ENCODE measurements around the gene CCT4. TPM values are rescaled to one million over a fixed set of nuclear protein-coding genes. Genes with fewer than 3 reads are reported as not detected.

The CCT4 gene
- total and polyA plus RNA-seq, 11 donors: 42.1 to 170 (median 96.9) TPM

- Histone ChIP-seq H3K27me3 (no peaks in the 10 kb centered on the region), H3K27ac (no peak overlapping the region), H3K4me1 (no peaks in the 10 kb centered on the region), H3K9me3 (no peaks in the 10 kb centered on the region), H3K36me3 (peaks cover 0 to 33% (median 0%) of the 10 kb centered on the region in 9 donors), H3K4me3 (no peak overlapping the region)
- WGBS, 4 donors: 94 to 96% (median 96%) methylated on average over 3 of the region's 3 CpGs
- ATAC-seq (no peak), DNase-seq (no peak)
- TF ChIP-seq POLR2A (IDR thresholded peaks at IDR 0.05): no peak
- intact Hi-C loops (cut with DNase I): no loop called here
Measured at GRCh38 chr2:61841286-61841685, 47.2 kb downstream of the CCT4 start.

- 38 to 97% (median 69%) methylated on average over 1 of the region's 1 CpG for WGBS, 4 donors
- Histone ChIP-seq H3K4me3 (no peak overlapping the region), H3K9me3 (no peaks in the 10 kb centered on the region), H3K27me3 (no peaks in the 10 kb centered on the region), H3K27ac (no peak overlapping the region), H3K36me3 (peaks cover 0 to 16% (median 0%) of the 10 kb centered on the region in 9 donors), H3K4me1 (no peaks in the 10 kb centered on the region)
- TF ChIP-seq, protein P1, sequence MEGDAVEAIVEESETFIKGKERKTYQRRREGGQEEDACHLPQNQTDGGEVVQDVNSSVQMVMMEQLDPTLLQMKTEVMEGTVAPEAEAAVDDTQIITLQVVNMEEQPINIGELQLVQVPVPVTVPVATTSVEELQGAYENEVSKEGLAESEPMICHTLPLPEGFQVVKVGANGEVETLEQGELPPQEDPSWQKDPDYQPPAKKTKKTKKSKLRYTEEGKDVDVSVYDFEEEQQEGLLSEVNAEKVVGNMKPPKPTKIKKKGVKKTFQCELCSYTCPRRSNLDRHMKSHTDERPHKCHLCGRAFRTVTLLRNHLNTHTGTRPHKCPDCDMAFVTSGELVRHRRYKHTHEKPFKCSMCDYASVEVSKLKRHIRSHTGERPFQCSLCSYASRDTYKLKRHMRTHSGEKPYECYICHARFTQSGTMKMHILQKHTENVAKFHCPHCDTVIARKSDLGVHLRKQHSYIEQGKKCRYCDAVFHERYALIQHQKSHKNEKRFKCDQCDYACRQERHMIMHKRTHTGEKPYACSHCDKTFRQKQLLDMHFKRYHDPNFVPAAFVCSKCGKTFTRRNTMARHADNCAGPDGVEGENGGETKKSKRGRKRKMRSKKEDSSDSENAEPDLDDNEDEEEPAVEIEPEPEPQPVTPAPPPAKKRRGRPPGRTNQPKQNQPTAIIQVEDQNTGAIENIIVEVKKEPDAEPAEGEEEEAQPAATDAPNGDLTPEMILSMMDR (IDR thresholded peaks at IDR 0.05): no peak
- no peak for TF ChIP-seq POLR2A (IDR thresholded peaks at IDR 0.05)
- intact Hi-C loops (cut with DNase I): no loop called here
- DNase-seq (no peak), ATAC-seq (no peak)
Measured at GRCh38 chr2:61834893-61835292, 53.6 kb downstream of the CCT4 start.

GRCh38 chr2:61833971-61834370 lies 54.5 kb downstream of the CCT4 start:
- no peaks in the 10 kb centered on the region for H3K4me1 ChIP-seq
- peaks cover 0 to 9% (median 0%) of the 10 kb centered on the region in 9 donors for H3K36me3 ChIP-seq
- no peaks in the 10 kb centered on the region for H3K9me3 ChIP-seq
- intact Hi-C loops (cut with DNase I): no loop called here
- no peaks in the 10 kb centered on the region for H3K27me3 ChIP-seq
- 91 to 100% (median 99%) methylated on average over 1 of the region's 1 CpG for WGBS, 4 donors
- DNase-seq (no peak), ATAC-seq (no peak)
- TF ChIP-seq POLR2A (IDR thresholded peaks at IDR 0.05): no peak
- TF ChIP-seq, protein P1 (IDR thresholded peaks at IDR 0.05): no peak
- no peak overlapping the region for H3K27ac ChIP-seq
- H3K4me3 ChIP-seq: no peak overlapping the region

DNA sequence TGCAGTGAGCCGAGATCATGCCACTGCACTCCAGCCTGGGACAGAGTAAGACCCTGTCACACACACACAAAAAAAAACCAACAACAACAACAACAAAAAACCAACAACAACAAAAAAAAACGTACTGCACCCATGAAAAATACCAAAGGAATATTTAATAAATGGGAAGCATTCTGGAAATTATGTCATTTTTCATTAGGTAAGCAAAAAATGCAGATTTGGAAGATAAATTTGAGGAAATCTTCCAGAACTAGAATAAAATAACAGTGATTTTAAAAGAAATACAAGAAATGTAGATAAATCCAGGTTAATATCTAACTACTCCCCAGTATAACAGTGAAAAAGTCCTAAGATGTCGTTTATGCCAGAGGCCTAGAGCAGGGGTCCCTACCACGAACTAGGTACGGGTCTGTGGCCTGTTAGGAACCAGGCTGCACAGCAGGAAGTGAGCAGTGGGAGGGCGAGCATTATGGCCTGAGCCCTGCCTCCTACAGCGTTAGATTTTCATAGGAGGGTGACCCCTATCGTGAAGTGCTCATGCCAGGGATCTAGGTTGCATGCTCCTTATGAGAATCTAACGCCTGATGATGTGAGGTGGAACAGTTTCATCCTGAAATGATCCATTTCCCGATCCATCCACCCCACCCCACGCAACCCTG lies 56.1 kb downstream of the CCT4 start:
- no peak overlapping the region for H3K4me3 ChIP-seq
- WGBS, 4 donors: 81 to 86% (median 83%) methylated on average over 11 of the region's 11 CpGs

More for the DNA sequence above, 56.1 kb downstream of the CCT4 start:
- TF ChIP-seq POLR2A (IDR thresholded peaks at IDR 0.05): no peak
- TF ChIP-seq, protein P1 (IDR thresholded peaks at IDR 0.05): no peak
- no peaks in the 10 kb centered on the region for H3K4me1 ChIP-seq
- intact Hi-C loops (cut with DNase I): no loop called here
- ATAC-seq (no peak), DNase-seq (no peak)
- H3K27ac ChIP-seq: no peak overlapping the region
- no peaks in the 10 kb centered on the region for H3K27me3 ChIP-seq
- peaks cover 0 to 5% (median 0%) of the 10 kb centered on the region in 9 donors for H3K36me3 ChIP-seq
- no peaks in the 10 kb centered on the region for H3K9me3 ChIP-seq
